ENCODE measurements around the gene CPNE4. TPM values are rescaled to one million over a fixed set of nuclear protein-coding genes. Genes with fewer than 3 reads are reported as not detected.
"Not testable (repeated sequence)": the region's sequence is repeated elsewhere in the genome, so short reads cannot be mapped to it uniquely, and the experiment has no call there.

The CPNE4 gene
- polyA plus RNA-seq, 4 donors, result 0.66 to 4.8 TPM; not detected in 2

DNA sequence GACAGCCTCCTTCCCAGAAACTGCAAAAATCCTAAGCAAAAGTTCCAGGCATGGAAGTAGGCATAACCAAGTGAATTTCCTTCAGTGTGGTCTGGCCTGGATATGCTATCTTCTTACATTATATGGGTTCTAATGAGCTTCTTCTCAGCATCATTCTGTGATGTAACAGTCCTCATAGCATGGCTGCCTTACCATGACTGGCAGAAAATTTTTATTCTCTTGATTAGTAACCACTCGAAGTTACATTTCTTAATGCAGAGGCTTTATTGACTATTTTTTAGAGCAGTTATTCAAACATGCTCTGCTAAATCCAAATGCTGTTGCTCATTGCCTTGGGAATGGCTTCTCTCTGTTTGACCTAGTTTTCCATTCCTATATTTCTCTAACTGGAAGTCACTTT is 21.1 kb upstream of the CPNE4 start:
- Histone ChIP-seq H3K27ac (ENCODE audit: low read depth in 1 of 3, low read length in 2 of 3) (no peak overlapping the region), H3K36me3 (ENCODE audit: control insufficient read depth in 3 of 3, insufficient read depth in 2 of 3, low read depth in 1 of 3, low read length in 3 of 3) (no peaks in the 10 kb centered on the region), H3K4me3 (ENCODE audit: low read depth in 1 of 3, low read length in 3 of 3) (no peak overlapping the region), H3K27me3 (ENCODE audit: control insufficient read depth in 3 of 3, insufficient read depth in 3 of 3, low read length in 3 of 3) (no peaks in the 10 kb centered on the region), H3K4me1 (ENCODE audit: control insufficient read depth in 3 of 3, insufficient read depth in 2 of 3, low read depth in 1 of 3, low read length in 2 of 3) (no peaks in the 10 kb centered on the region), H3K9me3 (ENCODE audit: control insufficient read depth in 2 of 2, insufficient read depth in 1 of 2, low read depth in 1 of 2, low read length in 1 of 2) (no peaks in the 10 kb centered on the region)
- no peak for FAIRE-seq
- no peak for DNase-seq
- 79 to 90% (median 86%) methylated on average over 1 of the region's 1 CpG for WGBS, 3 donors

DNA sequence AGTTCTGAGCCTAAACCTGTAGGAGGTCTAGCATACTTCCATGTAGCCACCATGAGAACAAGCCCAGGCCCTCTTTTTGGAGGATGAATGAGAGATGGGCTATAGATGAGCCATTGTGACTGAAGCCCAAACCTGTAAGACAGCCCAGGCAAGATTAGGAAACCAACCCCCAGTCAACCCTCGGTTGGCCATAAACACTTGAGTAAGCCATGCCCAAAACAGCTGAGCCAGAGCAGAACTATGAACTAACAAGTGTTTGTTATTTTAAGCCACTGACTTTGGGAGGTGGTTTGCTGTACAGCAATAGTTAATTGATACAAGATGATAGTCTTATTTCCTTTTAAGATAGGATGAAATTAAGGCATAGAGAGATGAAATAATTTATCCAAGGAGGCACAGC is 12.4 kb upstream of the CPNE4 start:
- no peaks in the 10 kb centered on the region for H3K27me3 ChIP-seq (ENCODE audit: control insufficient read depth in 3 of 3, insufficient read depth in 3 of 3, low read length in 3 of 3)
- FAIRE-seq (no peak), DNase-seq (no peak)
- H3K4me1 ChIP-seq (ENCODE audit: control insufficient read depth in 3 of 3, insufficient read depth in 2 of 3, low read depth in 1 of 3, low read length in 2 of 3), result no peaks in the 10 kb centered on the region
- no peaks in the 10 kb centered on the region for H3K36me3 ChIP-seq (ENCODE audit: control insufficient read depth in 3 of 3, insufficient read depth in 2 of 3, low read depth in 1 of 3, low read length in 3 of 3)
- no peak overlapping the region for H3K4me3 ChIP-seq (ENCODE audit: low read depth in 1 of 3, low read length in 3 of 3)
- no peak overlapping the region for H3K27ac ChIP-seq (ENCODE audit: low read depth in 1 of 3, low read length in 2 of 3)
- WGBS, 3 donors, result 64 to 73% (median 68%) methylated on average over 1 of the region's 1 CpG
- H3K9me3 ChIP-seq (ENCODE audit: control insufficient read depth in 2 of 2, insufficient read depth in 1 of 2, low read depth in 1 of 2, low read length in 1 of 2), result no peaks in the 10 kb centered on the region

DNA sequence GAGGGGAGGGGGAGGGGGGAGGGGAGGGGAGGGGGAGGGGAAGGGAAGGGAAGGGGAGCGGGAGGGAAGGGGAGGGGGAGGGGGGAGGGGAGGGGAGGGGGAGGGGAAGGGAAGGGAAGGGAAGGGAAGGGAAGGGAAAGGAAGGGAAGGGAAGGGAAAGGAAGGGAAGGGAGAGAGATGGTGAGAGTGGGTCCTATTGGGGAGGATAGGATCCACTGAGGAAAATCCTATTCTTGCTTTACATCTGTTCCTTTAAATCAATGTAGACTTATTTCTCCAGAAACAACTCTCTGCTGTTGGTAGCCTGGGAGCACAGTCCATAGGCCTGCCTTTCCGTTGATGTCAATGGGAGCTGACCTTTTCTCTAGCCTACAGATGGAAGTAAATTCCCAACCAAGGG is 10.1 kb upstream of the CPNE4 start:
- 64 to 82% (median 67%) methylated on average over 1 of the region's 2 CpGs for WGBS, 3 donors
- H3K36me3 ChIP-seq (ENCODE audit: control insufficient read depth in 3 of 3, insufficient read depth in 2 of 3, low read depth in 1 of 3, low read length in 3 of 3); H3K4me1 ChIP-seq (ENCODE audit: control insufficient read depth in 3 of 3, insufficient read depth in 2 of 3, low read depth in 1 of 3, low read length in 2 of 3); H3K27me3 ChIP-seq (ENCODE audit: control insufficient read depth in 3 of 3, insufficient read depth in 3 of 3, low read length in 3 of 3); DNase-seq; FAIRE-seq; H3K4me3 ChIP-seq (ENCODE audit: low read depth in 1 of 3, low read length in 3 of 3); H3K27ac ChIP-seq (ENCODE audit: low read depth in 1 of 3, low read length in 2 of 3); H3K9me3 ChIP-seq (ENCODE audit: control insufficient read depth in 2 of 2, insufficient read depth in 1 of 2, low read depth in 1 of 2, low read length in 1 of 2): not testable (repeated sequence)

DNA sequence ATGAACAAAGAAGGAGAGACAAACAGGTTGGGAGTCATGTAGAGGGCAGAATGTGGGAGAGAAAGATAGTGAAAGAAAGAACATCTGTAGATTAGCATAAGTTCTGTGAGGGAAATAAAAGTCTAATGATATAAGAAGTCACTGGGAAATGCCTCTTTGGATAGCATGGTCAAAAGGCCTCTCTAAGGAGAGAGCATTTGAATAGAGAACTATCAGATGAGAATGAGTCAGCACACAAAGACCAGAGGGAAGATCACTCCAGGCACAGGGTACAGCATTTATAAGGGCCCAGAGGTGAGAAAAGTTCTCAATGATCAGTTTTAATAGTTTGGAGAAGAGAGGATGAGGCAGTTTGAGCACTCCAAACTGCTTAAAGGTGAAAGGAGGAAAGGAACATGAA is 7.9 kb upstream of the CPNE4 start:
- H3K4me1 ChIP-seq (ENCODE audit: control insufficient read depth in 3 of 3, insufficient read depth in 2 of 3, low read depth in 1 of 3, low read length in 2 of 3), result no peaks in the 10 kb centered on the region
- no peaks in the 10 kb centered on the region for H3K36me3 ChIP-seq (ENCODE audit: control insufficient read depth in 3 of 3, insufficient read depth in 2 of 3, low read depth in 1 of 3, low read length in 3 of 3)
- no peaks in the 10 kb centered on the region for H3K9me3 ChIP-seq (ENCODE audit: control insufficient read depth in 2 of 2, insufficient read depth in 1 of 2, low read depth in 1 of 2, low read length in 1 of 2)
- H3K27ac ChIP-seq (ENCODE audit: low read depth in 1 of 3, low read length in 2 of 3), result no peak overlapping the region
- H3K4me3 ChIP-seq (ENCODE audit: low read depth in 1 of 3, low read length in 3 of 3), result no peak overlapping the region
- peaks cover 0 to 2% (median 0%) of the 10 kb centered on the region in 3 donors for H3K27me3 ChIP-seq (ENCODE audit: control insufficient read depth in 3 of 3, insufficient read depth in 3 of 3, low read length in 3 of 3)
- FAIRE-seq (no peak), DNase-seq (no peak)

DNA sequence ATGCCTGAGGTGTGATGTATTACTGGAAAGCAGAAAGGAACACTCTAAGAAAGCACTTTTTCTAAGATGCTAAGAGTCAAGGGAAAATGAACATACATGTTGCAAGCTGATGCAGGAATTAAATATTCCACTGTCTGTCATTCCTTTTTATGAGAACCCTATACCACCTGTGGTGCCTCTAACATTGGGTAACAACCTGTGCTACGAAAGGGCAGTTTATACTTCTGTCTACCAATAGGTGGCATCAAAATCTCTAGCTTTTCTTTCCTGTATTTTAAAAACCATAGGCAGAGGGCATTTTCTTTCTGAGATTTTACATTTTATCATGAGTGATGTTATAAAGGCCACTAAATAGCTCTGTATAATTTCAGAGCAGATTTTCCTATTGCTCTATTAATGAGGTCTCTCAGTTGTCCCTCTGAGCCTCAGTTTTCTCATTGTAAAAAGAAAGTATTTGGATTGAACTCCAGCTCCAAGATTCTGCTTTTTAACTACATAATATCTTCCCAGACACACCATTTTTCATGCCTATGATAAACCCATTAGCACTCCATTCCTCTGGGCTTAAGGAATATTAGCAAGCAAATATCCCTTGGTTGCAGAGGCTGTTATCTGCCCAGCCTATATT is 3.5 kb upstream of the CPNE4 start:
- Histone ChIP-seq H3K27me3 (ENCODE audit: control insufficient read depth in 3 of 3, insufficient read depth in 3 of 3, low read length in 3 of 3) (peaks cover 0 to 20% (median 20%) of the 10 kb centered on the region in 3 donors), H3K9me3 (ENCODE audit: control insufficient read depth in 2 of 2, insufficient read depth in 1 of 2, low read depth in 1 of 2, low read length in 1 of 2) (no peaks in the 10 kb centered on the region), H3K36me3 (ENCODE audit: control insufficient read depth in 3 of 3, insufficient read depth in 2 of 3, low read depth in 1 of 3, low read length in 3 of 3) (no peaks in the 10 kb centered on the region), H3K4me1 (ENCODE audit: control insufficient read depth in 3 of 3, insufficient read depth in 2 of 3, low read depth in 1 of 3, low read length in 2 of 3) (no peaks in the 10 kb centered on the region), H3K4me3 (ENCODE audit: low read depth in 1 of 3, low read length in 3 of 3) (no peak overlapping the region), H3K27ac (ENCODE audit: low read depth in 1 of 3, low read length in 2 of 3) (no peak overlapping the region)
- FAIRE-seq, result no peak
- DNase-seq, result peak; percentile 8 to 13
- WGBS, 3 donors, result 0 to 3% (median 0%) methylated on average over 1 of the region's 1 CpG

DNA sequence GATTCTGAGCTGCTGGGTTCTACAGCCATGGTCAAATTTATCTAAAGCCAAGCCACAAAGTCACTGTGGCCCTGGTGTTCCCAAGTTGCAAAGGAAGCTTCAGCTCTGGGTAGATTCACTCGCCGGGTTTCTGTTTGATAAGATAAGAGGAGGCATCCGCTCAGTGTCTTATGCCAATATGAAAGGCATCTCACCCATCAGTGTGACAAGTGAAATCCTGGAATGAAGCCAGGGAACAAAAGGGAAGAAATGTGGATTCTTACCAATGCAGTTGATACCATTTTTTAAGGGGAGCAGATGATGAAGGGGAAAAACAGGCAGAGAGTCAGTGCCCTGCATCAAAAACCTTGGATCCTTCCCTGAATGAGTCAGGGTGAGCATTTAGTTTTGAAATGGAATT is 2.8 kb upstream of the CPNE4 start:
- no peak for FAIRE-seq
- no peak for DNase-seq
- Histone ChIP-seq H3K36me3 (ENCODE audit: control insufficient read depth in 3 of 3, insufficient read depth in 2 of 3, low read depth in 1 of 3, low read length in 3 of 3) (no peaks in the 10 kb centered on the region), H3K4me1 (ENCODE audit: control insufficient read depth in 3 of 3, insufficient read depth in 2 of 3, low read depth in 1 of 3, low read length in 2 of 3) (no peaks in the 10 kb centered on the region), H3K9me3 (ENCODE audit: control insufficient read depth in 2 of 2, insufficient read depth in 1 of 2, low read depth in 1 of 2, low read length in 1 of 2) (no peaks in the 10 kb centered on the region), H3K4me3 (ENCODE audit: low read depth in 1 of 3, low read length in 3 of 3) (no peak overlapping the region), H3K27ac (ENCODE audit: low read depth in 1 of 3, low read length in 2 of 3) (no peak overlapping the region), H3K27me3 (ENCODE audit: control insufficient read depth in 3 of 3, insufficient read depth in 3 of 3, low read length in 3 of 3) (peaks cover 0 to 27% (median 22%) of the 10 kb centered on the region in 3 donors)
- 17 to 57% (median 35%) methylated on average over 3 of the region's 3 CpGs for WGBS, 3 donors

DNA sequence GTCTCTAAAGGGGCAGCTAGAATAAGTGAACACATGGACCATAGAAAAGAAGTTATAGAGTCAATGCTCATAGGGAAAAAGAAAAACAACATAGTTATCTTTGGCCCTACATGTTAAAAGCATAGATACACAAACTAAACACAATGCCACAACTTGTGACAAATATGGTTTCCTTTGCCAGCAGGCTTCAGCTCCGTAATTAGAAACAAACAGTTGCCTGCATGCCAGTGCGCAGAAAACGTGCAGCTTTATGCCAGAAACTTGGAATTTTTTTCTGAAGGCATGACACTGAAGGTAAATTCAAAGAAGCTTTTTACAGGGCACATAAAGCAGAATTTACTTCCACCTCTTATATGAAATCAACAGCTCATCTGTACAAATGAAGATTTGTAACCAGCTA is 2.2 kb upstream of the CPNE4 start:
- WGBS, 3 donors, result 57 to 58% (median 57%) methylated on average over 3 of the region's 3 CpGs
- FAIRE-seq, result no peak
- Histone ChIP-seq H3K27ac (ENCODE audit: low read depth in 1 of 3, low read length in 2 of 3) (no peak overlapping the region), H3K4me1 (ENCODE audit: control insufficient read depth in 3 of 3, insufficient read depth in 2 of 3, low read depth in 1 of 3, low read length in 2 of 3) (no peaks in the 10 kb centered on the region), H3K4me3 (ENCODE audit: low read depth in 1 of 3, low read length in 3 of 3) (no peak overlapping the region), H3K27me3 (ENCODE audit: control insufficient read depth in 3 of 3, insufficient read depth in 3 of 3, low read length in 3 of 3) (peaks cover 0 to 31% (median 22%) of the 10 kb centered on the region in 3 donors), H3K9me3 (ENCODE audit: control insufficient read depth in 2 of 2, insufficient read depth in 1 of 2, low read depth in 1 of 2, low read length in 1 of 2) (no peaks in the 10 kb centered on the region), H3K36me3 (ENCODE audit: control insufficient read depth in 3 of 3, insufficient read depth in 2 of 3, low read depth in 1 of 3, low read length in 3 of 3) (no peaks in the 10 kb centered on the region)
- no peak for DNase-seq

DNA sequence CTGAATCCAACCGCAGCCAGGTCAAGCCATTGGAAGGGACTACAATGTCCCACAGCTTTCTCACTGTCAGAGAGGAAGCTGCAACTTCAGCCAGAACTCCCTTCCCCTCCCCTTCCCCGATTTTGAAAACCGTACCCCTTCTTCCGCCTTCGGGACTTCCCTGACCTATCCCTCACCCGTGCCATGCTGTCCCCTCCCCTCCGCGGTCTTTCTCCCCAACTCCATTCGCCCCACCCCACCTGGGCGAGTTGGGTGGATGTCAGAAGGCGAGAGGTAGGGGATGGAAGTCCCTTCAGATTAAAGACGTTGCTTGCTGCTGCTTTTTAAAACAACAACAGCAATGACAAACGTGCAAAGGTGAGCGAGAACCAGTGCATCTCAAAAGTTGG is 723 bp downstream of the CPNE4 start:
- no peak for FAIRE-seq
- Histone ChIP-seq H3K4me3 (ENCODE audit: low read depth in 1 of 3, low read length in 3 of 3) (no peak overlapping the region), H3K4me1 (ENCODE audit: control insufficient read depth in 3 of 3, insufficient read depth in 2 of 3, low read depth in 1 of 3, low read length in 2 of 3) (peaks cover 0 to under 1% (median 0%) of the 10 kb centered on the region in 3 donors), H3K27ac (ENCODE audit: low read depth in 1 of 3, low read length in 2 of 3) (no peak overlapping the region), H3K9me3 (ENCODE audit: control insufficient read depth in 2 of 2, insufficient read depth in 1 of 2, low read depth in 1 of 2, low read length in 1 of 2) (no peaks in the 10 kb centered on the region), H3K36me3 (ENCODE audit: control insufficient read depth in 3 of 3, insufficient read depth in 2 of 3, low read depth in 1 of 3, low read length in 3 of 3) (no peaks in the 10 kb centered on the region), H3K27me3 (ENCODE audit: control insufficient read depth in 3 of 3, insufficient read depth in 3 of 3, low read length in 3 of 3) (peaks cover 0 to 34% (median 20%) of the 10 kb centered on the region in 3 donors)
- WGBS, 3 donors, result 2 to 11% (median 4%) methylated on average over 14 of the region's 14 CpGs
- no peak for DNase-seq

DNA sequence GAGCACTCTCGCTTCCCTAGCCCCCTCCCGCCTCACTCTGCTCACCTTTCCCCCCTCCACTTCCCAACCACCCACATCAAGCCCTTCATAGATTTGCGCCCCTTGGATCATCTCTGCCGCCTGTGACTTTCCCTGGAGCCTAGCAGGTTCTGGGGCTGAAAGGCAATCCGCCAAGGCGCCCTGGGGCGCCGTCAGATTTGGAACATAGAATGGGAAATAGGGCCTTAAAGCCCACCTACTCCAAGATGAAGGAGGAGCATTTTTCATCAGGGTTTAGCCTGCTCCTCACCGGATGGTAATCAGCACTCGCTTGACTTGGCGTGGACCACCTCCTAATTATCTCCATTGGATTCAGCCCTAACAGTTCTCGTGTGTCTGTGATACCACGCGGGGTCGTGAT is 1.3 kb downstream of the CPNE4 start:
- Histone ChIP-seq H3K27me3 (ENCODE audit: control insufficient read depth in 3 of 3, insufficient read depth in 3 of 3, low read length in 3 of 3) (peaks cover 0 to 34% (median 20%) of the 10 kb centered on the region in 3 donors), H3K4me3 (ENCODE audit: low read depth in 1 of 3, low read length in 3 of 3) (no peak overlapping the region), H3K4me1 (ENCODE audit: control insufficient read depth in 3 of 3, insufficient read depth in 2 of 3, low read depth in 1 of 3, low read length in 2 of 3) (peaks cover 0 to 2% (median 2%) of the 10 kb centered on the region in 3 donors), H3K36me3 (ENCODE audit: control insufficient read depth in 3 of 3, insufficient read depth in 2 of 3, low read depth in 1 of 3, low read length in 3 of 3) (no peaks in the 10 kb centered on the region), H3K27ac (ENCODE audit: low read depth in 1 of 3, low read length in 2 of 3) (no peak overlapping the region), H3K9me3 (ENCODE audit: control insufficient read depth in 2 of 2, insufficient read depth in 1 of 2, low read depth in 1 of 2, low read length in 1 of 2) (no peaks in the 10 kb centered on the region)
- DNase-seq (no peak), FAIRE-seq (no peak)
- 10 to 24% (median 18%) methylated on average over 14 of the region's 15 CpGs for WGBS, 3 donors

Measured in small intestine (tissue), 7 donors.